GM12878 (cell line): ENCODE data around the gene BZW1. TPM values are rescaled to one million over a fixed set of nuclear protein-coding genes. Genes with fewer than 3 reads are reported as not detected.

ENCODE experiments used
- ATAC-seq: fragments of 200-7000 bp; cut with Tn5 transposase; 3 replicates; pipeline ENCODE4 v1.9.1; 2020; ENCODE audit warnings: mild to moderate bottlenecking, moderate library complexity
- BruUV-seq: library from RNA; stranded (reverse); fragments of 400-500 nt; replicated peaks from 2 replicates; lab custom pipeline; 2021; lab: Mats Ljungman, UMichigan
- CTCF ChIA-PET: fragments of 300-600 bp; sonication (Branson Sonifier 250); formaldehyde crosslinking; extraction: SDS; loops from one replicate; lab custom pipeline; 2021; ENCODE audit warnings: inconsistent platforms; lab: Yijun Ruan, JAX
- POLR2A ChIA-PET: fragments of 350-600 bp; formaldehyde crosslinking; extraction: SDS; loops from one replicate; lab custom pipeline; 2021; ENCODE audit warnings: inconsistent platforms; lab: Charles Lee
- RAD21 ChIA-PET: fragments of 300-600 bp; sonication (Branson Sonifier 250); formaldehyde crosslinking; loops from one replicate; lab custom pipeline; 2023; ENCODE audit warnings: antibody characterized with exemption; ENCODE audit not compliant: unreplicated experiment; lab: Charles Lee
- SMC1A ChIA-PET: fragments of 300-600 bp; sonication (Branson Sonifier 250); formaldehyde crosslinking; loops from one replicate; lab custom pipeline; 2023; ENCODE audit not compliant: unreplicated experiment, uncharacterized antibody; lab: Charles Lee
- DNase-seq: peaks from one replicate; pipeline ENCODE4 v3.0.0-alpha.2; 2011; ENCODE audit warnings: low read depth, low spot score
- FAIRE-seq: peaks from 3 replicates; lab custom pipeline; 2011; peaks lifted over from hg19 to GRCh38; lab: Jason Lieb, UNC
- H2AFZ ChIP-seq: 2 replicates; pipeline ENCODE4 v1.6.0; 2011; ENCODE audit warnings: low read depth, low read length, control low read depth; ENCODE audit not compliant: control insufficient read depth
- H3K27ac ChIP-seq: 2 replicates; pipeline ENCODE4 v1.5.1; 2011; ENCODE audit warnings: control low read depth; ENCODE audit not compliant: control insufficient read depth, insufficient read depth
- H3K27me3 ChIP-seq, 2 experiments: replicated peaks in 1 of 2; 2 replicates each; pipeline versions ENCODE4 v1.6.0 to v1.6.1; 2011; ENCODE audit warnings: low read length in 1 of 2; ENCODE audit not compliant: control insufficient read depth in 2 of 2, insufficient read depth in 2 of 2
- H3K36me3 ChIP-seq, 2 experiments: 2 replicates each; pipeline ENCODE4 v1.5.1; 2011; ENCODE audit warnings: low read length in 1 of 2; ENCODE audit not compliant: control insufficient read depth in 2 of 2, insufficient read depth in 2 of 2
- H3K4me1 ChIP-seq: 2 replicates; pipeline ENCODE4 v1.6.1; 2011; ENCODE audit warnings: mild to moderate bottlenecking, low read length, moderate library complexity, mixed read lengths; ENCODE audit not compliant: control insufficient read depth, insufficient read depth
- H3K4me2 ChIP-seq: 2 replicates; pipeline ENCODE4 v1.6.0; 2011; ENCODE audit warnings: control low read depth; ENCODE audit not compliant: control insufficient read depth, insufficient read depth
- H3K4me3 ChIP-seq: fragments of 200-600 bp; sonication (generic); 2 replicates; pipeline ENCODE4 v1.5.1; 2016
- H3K79me2 ChIP-seq: 2 replicates; pipeline ENCODE4 v1.6.0; 2011; ENCODE audit warnings: low read length; ENCODE audit not compliant: control insufficient read depth, insufficient read depth
- H3K9ac ChIP-seq: 2 replicates; pipeline ENCODE4 v1.8.0; 2011; ENCODE audit warnings: low read length, control low read depth, mixed read lengths; ENCODE audit not compliant: control insufficient read depth, insufficient read depth
- H3K9me3 ChIP-seq: replicated peaks from 3 replicates; pipeline ENCODE4 v1.5.1; 2011; ENCODE audit warnings: mild to moderate bottlenecking, low read length; ENCODE audit not compliant: control insufficient read depth, insufficient read depth
- H4K20me1 ChIP-seq: 2 replicates; pipeline ENCODE4 v1.6.0; 2011; ENCODE audit not compliant: control insufficient read depth, insufficient read depth
- ATF7 ChIP-seq: fragments of 450-650 bp; IDR thresholded peaks from 2 replicates; pipeline ENCODE4 v1.6.1; 2016; ENCODE audit warnings: low read depth, mild to moderate bottlenecking
- BACH1 ChIP-seq: fragments of 450-650 bp; IDR thresholded peaks from 2 replicates; pipeline ENCODE4 v1.6.1; 2017; ENCODE audit warnings: mild to moderate bottlenecking, borderline replicate concordance
- CBX3 ChIP-seq: fragments of 200-600 bp; sonication (generic); IDR thresholded peaks from 2 replicates; pipeline ENCODE4 v1.6.1; 2016; ENCODE audit warnings: low read depth, borderline replicate concordance
- FOXK2 ChIP-seq: fragments of 450-650 bp; IDR thresholded peaks from 2 replicates; pipeline ENCODE4 v1.6.1; 2017; ENCODE audit warnings: mild to moderate bottlenecking, moderate library complexity
- HDAC6 ChIP-seq: fragments of 200-600 bp; sonication (generic); IDR thresholded peaks from one replicate; pipeline ENCODE4 v1.8.0; 2017; ENCODE audit warnings: antibody characterized with exemption; ENCODE audit not compliant: unreplicated experiment
- IKZF1 ChIP-seq: fragments of 450-650 bp; conservative IDR thresholded peaks from 2 replicates; pipeline ENCODE4 v1.6.1; 2017; ENCODE audit warnings: antibody characterized with exemption, mild to moderate bottlenecking
- KAT2A ChIP-seq: conservative IDR thresholded peaks from 2 replicates; pipeline ENCODE4 v1.6.1; 2011; ENCODE audit warnings: low read depth, low read length; ENCODE audit not compliant: control insufficient read depth
- NFIC ChIP-seq: IDR thresholded peaks from 2 replicates; pipeline ENCODE4 v1.6.1; 2012; ENCODE audit warnings: low read depth, mild to moderate bottlenecking, inconsistent platforms, low read length, moderate library complexity
- NFYA ChIP-seq: IDR thresholded peaks from 2 replicates; pipeline ENCODE4 v1.6.1; 2011; ENCODE audit warnings: low read depth, mild to moderate bottlenecking, low read length, improper control_type of control experiment, borderline replicate concordance
- NR2C1 ChIP-seq: fragments of 450-650 bp; IDR thresholded peaks from 2 replicates; pipeline ENCODE4 v1.6.1; 2017; ENCODE audit warnings: antibody characterized with exemption, mild to moderate bottlenecking, moderate library complexity
- RELA ChIP-seq: fragments of 450-650 bp; IDR thresholded peaks from 2 replicates; pipeline ENCODE4 v1.8.0; 2014; ENCODE audit warnings: borderline replicate concordance; ENCODE audit not compliant: partially characterized antibody
- SIX5 ChIP-seq: IDR thresholded peaks from 2 replicates; pipeline ENCODE4 v1.6.1; 2011; ENCODE audit warnings: mild to moderate bottlenecking, low read depth, low read length, moderate library complexity; ENCODE audit not compliant: severe bottlenecking
- TAF1 ChIP-seq: IDR thresholded peaks from 2 replicates; pipeline ENCODE4 v1.6.1; 2011; ENCODE audit warnings: mild to moderate bottlenecking, low read depth, low read length, borderline replicate concordance
- ZNF24 ChIP-seq: fragments of 450-650 bp; IDR thresholded peaks from 2 replicates; pipeline ENCODE4 v1.6.1; 2017; ENCODE audit warnings: antibody characterized with exemption, mild to moderate bottlenecking
- ZSCAN29 ChIP-seq: fragments of 450-650 bp; IDR thresholded peaks from 2 replicates; pipeline ENCODE4 v1.6.1; 2017; ENCODE audit warnings: mild to moderate bottlenecking, moderate library complexity
- ZZZ3 ChIP-seq: IDR thresholded peaks from 2 replicates; pipeline ENCODE4 v1.6.1; 2011; ENCODE audit warnings: low read depth; ENCODE audit not compliant: control insufficient read depth, insufficient read length
- WGBS: methylation state at CpG from one replicate; pipeline ENCODE4 v1.1.6; 2016; ENCODE audit warnings: low lambda C conversion rate; ENCODE audit not compliant: insufficient replicate concordance, insufficient coverage; ENCODE audit errors: missing lambda C conversion rate; 5-methylcytosine and 5-hydroxymethylcytosine counted together
- in situ Hi-C: fragments of 300-500 bp; cut with MboI; formaldehyde crosslinking; loops from 9 replicates; pipeline ENCODE4 v1.14.3; 2018; ENCODE audit warnings: mixed read lengths
- intact Hi-C: fragments of 100-400 bp; cut with micrococcal nuclease; formaldehyde crosslinking; loops from one replicate; pipeline ENCODE4 v1.14.2; 2022; ENCODE audit not compliant: unreplicated experiment
- polyA plus RNA-seq, 11 experiments: library from polyadenylated mRNA; depleted of rRNA in 4 of 11; unstranded in 6 of 11; stranded (reverse) in 5 of 11; fragments of >200 nt; fragmentation: Nextera tagmentation in 4 of 11; fragmentation: Illumina TruSeq in 1 of 11; extraction: Ambion mirVana in 4 of 11; extraction: Trizol in 1 of 11; gene quantifications; 1 replicate in 1 of 11; 2 replicates in 10 of 11; pipeline versions ENCODE4 v1.2.1 to v1.2.3, GENCODE V29; 2011 to 2016; ENCODE audit warnings: inconsistent platforms in 2 of 11, missing spikeins in 2 of 11, low read depth in 1 of 11
- total RNA-seq, 4 experiments: library from RNA; depleted of rRNA in 3 of 4; stranded (reverse); fragments of >200 nt in 3 of 4; fragmentation: Illumina TruSeq in 1 of 4; extraction: Trizol in 1 of 4; gene quantifications; 2 replicates each; pipeline versions ENCODE4 v1.2.1 to v1.2.3, GENCODE V29; 2013 to 2021

The BZW1 gene
- total and polyA plus RNA-seq, 10 of the 15 experiments (the other 5 are each of a cell fraction or from before 2014, with no cell fraction given): 186 to 349 (median 269) TPM

DNA sequence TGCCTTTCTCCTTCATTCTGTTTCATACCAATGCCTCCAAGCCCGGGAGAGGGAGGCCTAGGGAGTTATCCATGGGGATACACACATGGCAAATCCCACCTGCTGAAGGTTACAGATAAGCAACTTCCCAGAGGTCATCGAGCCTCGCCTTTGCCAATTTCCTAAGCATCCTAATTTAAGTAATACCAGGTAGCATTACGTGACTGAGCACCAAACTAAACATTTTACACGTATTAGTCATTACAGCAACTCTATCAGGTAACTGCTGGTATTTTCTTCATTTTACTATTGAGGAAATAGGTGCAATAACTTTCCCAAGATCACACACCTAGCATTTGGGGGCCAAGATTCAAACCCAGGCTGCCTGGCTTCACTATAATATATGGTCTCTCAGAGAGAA lies 30.1 kb upstream of the BZW1 start (continued):
- TF ChIP-seq NFIC (no peak), TAF1 (no peak), NFYA (no peak)

GRCh38 chr2:200782251-200782650 lies 29.5 kb upstream of the BZW1 start:
- Histone ChIP-seq H3K79me2 (no peaks in the 10 kb centered on the region), H3K36me3 (no peaks in the 10 kb centered on the region), H3K9ac (no peak overlapping the region), H4K20me1 (no peaks in the 10 kb centered on the region), H3K4me3 (no peak overlapping the region), H3K27me3 (peaks cover 0 to 3% of the 10 kb centered on the region in 2 experiments; a peak in 2 of 4 replicates), H3K27ac (no peak overlapping the region), H3K9me3 (no peaks in the 10 kb centered on the region), H3K4me1 (no peaks in the 10 kb centered on the region), H3K4me2 (no peak overlapping the region), H2AFZ (no peak overlapping the region)
- FAIRE-seq (no peak), DNase-seq (no peak), ATAC-seq (no peak)
- TF ChIP-seq TAF1 (no peak), HDAC6 (no peak)
- ChIA-PET RAD21 (no interaction called here), POLR2A (no interaction called here), SMC1A (no interaction called here), CTCF (no interaction called here)
- WGBS: 14% methylated on average over 4 of the region's 4 CpGs
- intact Hi-C loops (no loop called here), in situ Hi-C loops (no loop called here)
- BruUV-seq: no TSS peak

DNA sequence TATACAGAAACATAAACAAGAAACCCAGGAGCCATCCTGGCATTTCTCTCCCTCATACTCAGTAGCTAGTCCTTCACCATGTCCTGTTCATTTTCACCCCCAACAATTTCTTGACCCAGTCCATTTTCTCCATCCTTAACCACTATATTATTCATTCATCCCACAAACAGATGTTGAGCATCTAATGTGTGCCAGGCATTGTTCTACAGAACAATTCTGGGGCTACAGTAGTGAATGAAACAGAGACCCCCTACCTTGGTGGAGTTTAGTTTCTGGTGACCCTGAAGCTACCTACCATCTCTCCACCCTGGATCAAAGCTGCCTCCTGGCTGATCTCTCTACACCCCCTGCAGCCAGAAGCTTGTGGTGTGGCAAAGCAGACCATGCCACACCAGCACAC lies 27.5 kb upstream of the BZW1 start:
- Histone ChIP-seq H4K20me1 (no peaks in the 10 kb centered on the region), H3K4me2 (no peak overlapping the region), H3K4me3 (no peak overlapping the region), H3K27ac (no peak overlapping the region), H3K79me2 (no peaks in the 10 kb centered on the region), H3K9ac (no peak overlapping the region), H3K4me1 (no peaks in the 10 kb centered on the region), H3K36me3 (no peaks in the 10 kb centered on the region), H3K27me3 (peaks cover 0 to 3% of the 10 kb centered on the region in 2 experiments; a peak in 2 of 4 replicates), H3K9me3 (no peaks in the 10 kb centered on the region), H2AFZ (no peak overlapping the region)
- FAIRE-seq (no peak), DNase-seq (no peak), ATAC-seq (no peak)
- SMC1A ChIA-PET: no interaction called here
- in situ Hi-C loops: no loop called here
- intact Hi-C loops: no loop called here
- TF ChIP-seq NR2C1 (no peak), ATF7 (no peak), FOXK2 (no peak), ZSCAN29 (no peak), CBX3 (no peak), ZNF24 (no peak), SIX5 (no peak), IKZF1 (no peak), RELA (no peak), KAT2A (no peak), ZZZ3 (no peak), BACH1 (no peak)
- no TSS peak for BruUV-seq
- RAD21 ChIA-PET: no interaction called here
- CTCF ChIA-PET: no interaction called here
- POLR2A ChIA-PET: no interaction called here
